ENCODE results near the gene MYH2.

MYH2 gene

GRCh38 chr17:10516638-10517037, 32.8 kb downstream of the MYH2 start:
- no peak overlapping the region for H3K4me3 ChIP-seq (IDR thresholded peaks at IDR 0.05; ENCODE audit: insufficient read depth, low read depth, low read length)
- H3K4me2 ChIP-seq: no peak overlapping the region
- TF ChIP-seq CTCF (conservative IDR thresholded peaks at IDR 0.05; ENCODE audit: low read depth, low read length): no peak
- H4K20me1 ChIP-seq (ENCODE audit: insufficient read depth): no peaks in the 10 kb centered on the region
- H2AFZ ChIP-seq (ENCODE audit: low read depth): no peak overlapping the region
- H3K36me3 ChIP-seq (ENCODE audit: insufficient read depth): no peaks in the 10 kb centered on the region
- H3K27me3 ChIP-seq (ENCODE audit: insufficient read depth, low read depth): no peaks in the 10 kb centered on the region
- no peak overlapping the region for H3K9ac ChIP-seq
- H3K79me2 ChIP-seq (ENCODE audit: insufficient read depth, low read depth): no peaks in the 10 kb centered on the region
- no peak overlapping the region for H3K27ac ChIP-seq
- no peaks in the 10 kb centered on the region for H3K4me1 ChIP-seq (ENCODE audit: low read depth, poor library complexity, severe bottlenecking)

GRCh38 chr17:10516065-10516464, 33.4 kb downstream of the MYH2 start:
- Histone ChIP-seq H3K79me2 (ENCODE audit: insufficient read depth, low read depth) (no peaks in the 10 kb centered on the region), H3K27me3 (ENCODE audit: insufficient read depth, low read depth) (no peaks in the 10 kb centered on the region), H2AFZ (ENCODE audit: low read depth) (no peak overlapping the region), H3K4me3 (IDR thresholded peaks at IDR 0.05; ENCODE audit: insufficient read depth, low read depth, low read length) (no peak overlapping the region), H3K4me2 (no peak overlapping the region), H3K9ac (no peak overlapping the region), H3K4me1 (ENCODE audit: low read depth, poor library complexity, severe bottlenecking) (no peaks in the 10 kb centered on the region), H3K36me3 (ENCODE audit: insufficient read depth) (no peaks in the 10 kb centered on the region), H4K20me1 (ENCODE audit: insufficient read depth) (no peaks in the 10 kb centered on the region), H3K27ac (no peak overlapping the region)
- TF ChIP-seq CTCF (conservative IDR thresholded peaks at IDR 0.05; ENCODE audit: low read depth, low read length): no peak

- no peaks in the 10 kb centered on the region for H3K27me3 ChIP-seq (ENCODE audit: insufficient read depth, low read depth)
- no peak overlapping the region for H3K4me3 ChIP-seq (IDR thresholded peaks at IDR 0.05; ENCODE audit: insufficient read depth, low read depth, low read length)
- no peak for TF ChIP-seq CTCF (conservative IDR thresholded peaks at IDR 0.05; ENCODE audit: low read depth, low read length)
- H3K27ac ChIP-seq: no peak overlapping the region
- no peaks in the 10 kb centered on the region for H3K36me3 ChIP-seq (ENCODE audit: insufficient read depth)
- H3K4me2 ChIP-seq: no peak overlapping the region
- H2AFZ ChIP-seq (ENCODE audit: low read depth): no peak overlapping the region
- no peak overlapping the region for H3K9ac ChIP-seq
- no peaks in the 10 kb centered on the region for H4K20me1 ChIP-seq (ENCODE audit: insufficient read depth)
- no peaks in the 10 kb centered on the region for H3K79me2 ChIP-seq (ENCODE audit: insufficient read depth, low read depth)
- H3K4me1 ChIP-seq (ENCODE audit: low read depth, poor library complexity, severe bottlenecking): no peaks in the 10 kb centered on the region
These were observed 36.0 kb downstream of the MYH2 start for GRCh38 chr17:10513299-10514067.

- H2AFZ ChIP-seq (ENCODE audit: low read depth): no peak overlapping the region
- TF ChIP-seq CTCF (conservative IDR thresholded peaks at IDR 0.05; ENCODE audit: low read depth, low read length): no peak
- H3K4me1 ChIP-seq (ENCODE audit: low read depth, poor library complexity, severe bottlenecking): no peaks in the 10 kb centered on the region
- no peaks in the 10 kb centered on the region for H3K27me3 ChIP-seq (ENCODE audit: insufficient read depth, low read depth)
- no peak overlapping the region for H3K4me2 ChIP-seq
- no peaks in the 10 kb centered on the region for H3K79me2 ChIP-seq (ENCODE audit: insufficient read depth, low read depth)
- no peak overlapping the region for H3K4me3 ChIP-seq (IDR thresholded peaks at IDR 0.05; ENCODE audit: insufficient read depth, low read depth, low read length)
- H3K9ac ChIP-seq: no peak overlapping the region
- no peaks in the 10 kb centered on the region for H4K20me1 ChIP-seq (ENCODE audit: insufficient read depth)
- H3K27ac ChIP-seq: no peak overlapping the region
- no peaks in the 10 kb centered on the region for H3K36me3 ChIP-seq (ENCODE audit: insufficient read depth)
These were observed 36.6 kb downstream of the MYH2 start for GRCh38 chr17:10512856-10513255.
